Hepatocyte (in vitro differentiated cells): ENCODE results near the gene RPS6KA2. TPM values are rescaled to one million over a fixed set of nuclear protein-coding genes. Genes with fewer than 3 reads are reported as not detected.

Experiments
- DNase-seq: peaks from one replicate; pipeline ENCODE4 v3.0.0-alpha.2; 2016; ENCODE audit warnings: low spot score
- H2AFZ ChIP-seq: fragments of 200-600 bp; sonication (generic); 2 replicates; pipeline ENCODE4 v1.6.0; 2016; ENCODE audit warnings: antibody characterized with exemption, mild to moderate bottlenecking
- H3K27ac ChIP-seq: fragments of 200-600 bp; sonication (generic); 2 replicates; pipeline ENCODE4 v1.5.1; 2016; ENCODE audit warnings: mild to moderate bottlenecking
- H3K27me3 ChIP-seq: fragments of 200-600 bp; sonication (generic); 2 replicates; pipeline ENCODE4 v1.6.1; 2016
- H3K36me3 ChIP-seq: fragments of 200-600 bp; sonication (generic); replicated peaks from 2 replicates; pipeline ENCODE4 v1.5.1; 2016; ENCODE audit warnings: low read depth; ENCODE audit not compliant: insufficient read depth
- H3K4me1 ChIP-seq: fragments of 200-600 bp; sonication (generic); 2 replicates; pipeline ENCODE4 v1.5.1; 2016; ENCODE audit warnings: mild to moderate bottlenecking, moderate library complexity; ENCODE audit not compliant: insufficient read depth
- H3K4me2 ChIP-seq: fragments of 200-600 bp; sonication (generic); 2 replicates; pipeline ENCODE4 v1.6.0; 2016
- H3K4me3 ChIP-seq: fragments of 200-600 bp; sonication (generic); 2 replicates; pipeline ENCODE4 v1.5.1; 2016; ENCODE audit warnings: mild to moderate bottlenecking
- H3K79me2 ChIP-seq: fragments of 200-600 bp; sonication (generic); 2 replicates; pipeline ENCODE4 v1.6.0; 2017; ENCODE audit warnings: mild to moderate bottlenecking
- H3K9me2 ChIP-seq: fragments of 200-600 bp; sonication (generic); replicated peaks from 2 replicates; pipeline ENCODE4 v1.6.0; 2017; ENCODE audit warnings: mild to moderate bottlenecking; ENCODE audit not compliant: insufficient read depth
- H3K9me3 ChIP-seq: fragments of 200-600 bp; sonication (generic); 2 replicates; pipeline ENCODE4 v1.5.1; 2016; ENCODE audit warnings: low read depth, mild to moderate bottlenecking
- H4K20me1 ChIP-seq: fragments of 200-600 bp; sonication (generic); 2 replicates; pipeline ENCODE4 v1.6.0; 2016; ENCODE audit warnings: mild to moderate bottlenecking; ENCODE audit not compliant: insufficient read depth, poor library complexity, severe bottlenecking
- CTCF ChIP-seq: fragments of 200-600 bp; sonication (generic); IDR thresholded peaks from 2 replicates; pipeline ENCODE4 v1.5.1; 2016; ENCODE audit warnings: antibody characterized with exemption, mild to moderate bottlenecking; ENCODE audit not compliant: poor library complexity
- EZH2 ChIP-seq: fragments of 200-600 bp; sonication (generic); IDR thresholded peaks from 2 replicates; pipeline ENCODE4 v1.6.1; 2016; ENCODE audit warnings: antibody characterized with exemption, mild to moderate bottlenecking, borderline replicate concordance
- EZH2phosphoT487 ChIP-seq: fragments of 200-600 bp; sonication (generic); IDR thresholded peaks from one replicate; pipeline ENCODE4 v1.6.1; 2018; ENCODE audit warnings: antibody characterized with exemption, mild to moderate bottlenecking, low read depth, moderate library complexity; ENCODE audit not compliant: unreplicated experiment, severe bottlenecking
- WGBS: methylation state at CpG from one replicate; pipeline ENCODE4 v1.1.6; 2016; ENCODE audit warnings: low lambda C conversion rate; ENCODE audit errors: missing lambda C conversion rate; 5-methylcytosine and 5-hydroxymethylcytosine counted together
- polyA plus RNA-seq: library from polyadenylated mRNA; unstranded; fragments of >200 nt; fragmentation: Nextera tagmentation; extraction: Ambion mirVana; gene quantifications from 2 replicates; pipeline ENCODE4 v1.2.1, GENCODE V29; 2016
- total RNA-seq: library from RNA; depleted of rRNA; stranded (reverse); fragments of >200 nt; gene quantifications from 2 replicates; pipeline ENCODE4 v1.2.3, GENCODE V29; 2014

RPS6KA2 gene
- total and polyA plus RNA-seq, 2 experiments from 2014 or later, result 27.7 to 29.2 TPM

- WGBS, result 39% methylated on average over 6 of the region's 6 CpGs
- peak overlapping the region; percentile 86 for H3K4me3 ChIP-seq
- no peak for TF ChIP-seq EZH2phosphoT487
- no peak for TF ChIP-seq CTCF
- no peak for TF ChIP-seq EZH2
- DNase-seq, result no peak
- no peaks in the 10 kb centered on the region for H3K27me3 ChIP-seq
- H3K79me2 ChIP-seq, result peaks cover 51% of the 10 kb centered on the region
- peak overlapping the region; percentile 41 for H3K27ac ChIP-seq
- no peaks in the 10 kb centered on the region for H3K36me3 ChIP-seq
- H2AFZ ChIP-seq, result peak overlapping the region; percentile 77
- peaks cover 6% of the 10 kb centered on the region for H3K4me1 ChIP-seq
- H3K4me2 ChIP-seq, result peak overlapping the region; percentile 97
- H3K9me3 ChIP-seq, result no peaks in the 10 kb centered on the region
- H4K20me1 ChIP-seq, result no peaks in the 10 kb centered on the region
- H3K9me2 ChIP-seq, result no peaks in the 10 kb centered on the region
Observed at GRCh38 chr6:166381381-166381732, 245.7 kb downstream of the RPS6KA2 start.

GRCh38 chr6:166379800-166380199 lies 247.3 kb downstream of the RPS6KA2 start:
- 93% methylated on average over 4 of the region's 4 CpGs for WGBS
- no peaks in the 10 kb centered on the region for H3K9me2 ChIP-seq

DNA sequence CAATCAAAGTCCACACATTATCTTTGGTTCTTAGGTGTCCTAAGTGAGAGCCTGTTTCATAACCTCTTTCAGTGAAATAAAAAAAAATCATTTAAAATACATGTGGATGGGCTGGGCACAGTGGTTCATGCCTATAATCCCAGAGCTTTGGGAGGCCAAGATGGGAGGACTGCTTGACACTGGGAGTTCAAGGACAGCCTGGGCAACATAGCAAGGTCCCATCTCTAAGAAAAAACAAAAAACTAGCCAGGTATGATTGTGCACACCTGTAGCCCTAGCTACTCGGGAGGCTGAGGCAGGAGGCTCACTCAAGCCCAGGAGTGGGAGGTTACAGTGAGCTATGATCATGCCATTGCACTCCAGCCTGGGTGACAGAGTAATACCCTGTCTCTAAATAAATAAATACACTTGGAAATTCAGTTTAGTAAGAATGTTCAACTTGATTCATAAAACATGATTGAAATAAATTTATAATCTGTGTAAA lies 247.9 kb downstream of the RPS6KA2 start:
- no peaks in the 10 kb centered on the region for H3K9me3 ChIP-seq
- H2AFZ ChIP-seq, result no peak overlapping the region
- no peaks in the 10 kb centered on the region for H3K27me3 ChIP-seq
- TF ChIP-seq CTCF, result no peak
- no peak for TF ChIP-seq EZH2
- no peak for TF ChIP-seq EZH2phosphoT487
- H3K27ac ChIP-seq, result no peak overlapping the region
- H3K9me2 ChIP-seq, result no peaks in the 10 kb centered on the region
- 92% methylated on average over 1 of the region's 1 CpG for WGBS
- peaks cover 4% of the 10 kb centered on the region for H3K4me1 ChIP-seq
- DNase-seq, result no peak
- no peak overlapping the region for H3K4me3 ChIP-seq
- no peak overlapping the region for H3K4me2 ChIP-seq
- peaks cover 47% of the 10 kb centered on the region for H3K79me2 ChIP-seq
- H4K20me1 ChIP-seq, result no peaks in the 10 kb centered on the region
- no peaks in the 10 kb centered on the region for H3K36me3 ChIP-seq

More at GRCh38 chr6:166379800-166380199, 247.3 kb downstream of the RPS6KA2 start:
- no peak overlapping the region for H3K27ac ChIP-seq
- TF ChIP-seq EZH2 (no peak), EZH2phosphoT487 (no peak), CTCF (no peak)
- peaks cover 6% of the 10 kb centered on the region for H3K4me1 ChIP-seq
- H3K27me3 ChIP-seq, result no peaks in the 10 kb centered on the region
- no peaks in the 10 kb centered on the region for H3K36me3 ChIP-seq
- no peaks in the 10 kb centered on the region for H3K9me3 ChIP-seq
- H3K79me2 ChIP-seq, result peaks cover 51% of the 10 kb centered on the region
- H4K20me1 ChIP-seq, result no peaks in the 10 kb centered on the region
- no peak overlapping the region for H2AFZ ChIP-seq
- no peak for DNase-seq
- H3K4me3 ChIP-seq, result no peak overlapping the region
- no peak overlapping the region for H3K4me2 ChIP-seq

DNA sequence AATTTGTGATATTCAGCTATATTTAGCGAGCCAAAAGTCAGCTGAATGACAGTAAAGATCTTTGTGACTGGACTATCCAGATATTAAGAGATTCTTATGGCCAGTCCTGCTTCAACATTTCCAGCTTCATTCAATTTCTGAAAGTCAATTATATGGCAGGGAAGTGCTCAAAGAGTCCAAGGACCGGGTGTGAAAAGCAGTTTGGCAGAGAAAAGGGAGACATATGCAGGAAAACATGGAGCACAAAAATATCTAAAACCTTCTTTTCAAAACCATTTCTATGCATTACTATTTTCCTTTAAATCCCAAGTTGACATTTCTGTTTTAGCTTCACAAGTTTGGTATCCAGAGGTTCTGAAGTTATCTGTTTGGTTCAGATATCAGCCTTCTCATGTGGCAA lies 249.3 kb downstream of the RPS6KA2 start:
- no peaks in the 10 kb centered on the region for H3K9me3 ChIP-seq
- TF ChIP-seq EZH2 (no peak), EZH2phosphoT487 (no peak), CTCF (no peak)
- H3K79me2 ChIP-seq, result peaks cover 46% of the 10 kb centered on the region
- no peaks in the 10 kb centered on the region for H4K20me1 ChIP-seq
- H3K27ac ChIP-seq, result no peak overlapping the region
- H3K27me3 ChIP-seq, result no peaks in the 10 kb centered on the region
- WGBS, result 50% methylated on average over 2 of the region's 2 CpGs
- no peak overlapping the region for H3K4me3 ChIP-seq
- no peaks in the 10 kb centered on the region for H3K36me3 ChIP-seq
- H3K9me2 ChIP-seq, result no peaks in the 10 kb centered on the region
- no peak overlapping the region for H3K4me2 ChIP-seq
- no peaks in the 10 kb centered on the region for H3K4me1 ChIP-seq
- H2AFZ ChIP-seq, result no peak overlapping the region
- no peak for DNase-seq
